ENCODE results near the gene ADTRP. TPM values are rescaled to one million over a fixed set of nuclear protein-coding genes. Genes with fewer than 3 reads are reported as not detected.
"Not testable (repeated sequence)": the region's sequence is repeated elsewhere in the genome, so short reads cannot be mapped to it uniquely, and the experiment has no call there.

ADTRP gene
- total and polyA plus RNA-seq, 2 donors (not counting 1 experiment from before 2014, with no cell fraction given): 0.18 to 1.2 TPM

GRCh38 chr6:11681357-11681756 lies 97.2 kb downstream of the ADTRP start:
- ATAC-seq (ENCODE audit: low read depth) (no peak), DNase-seq (no peak)
- H3K79me2 ChIP-seq (ENCODE audit: control insufficient read depth, insufficient read depth, low read length): no peaks in the 10 kb centered on the region
- H2AFZ ChIP-seq (ENCODE audit: insufficient read depth, low read depth, low read length, poor library complexity, severe bottlenecking): no peak overlapping the region
- Mint-ChIP-seq H3K4me3 (no peak overlapping the region), H3K4me1 (no peaks in the 10 kb centered on the region), H3K27me3 (peaks cover 11% of the 10 kb centered on the region), H3K27ac (no peak overlapping the region), H3K9me3 (ENCODE audit: insufficient read depth) (peaks cover 12% of the 10 kb centered on the region)
- H3K27ac ChIP-seq (ENCODE audit: low read length in 2 of 2): no peak overlapping the region
- no peaks in the 10 kb centered on the region for H3K27me3 ChIP-seq (replicated peaks in 1 of 4; ENCODE audit: control extremely low read depth in 1 of 4, control insufficient read depth in 3 of 4, insufficient read depth in 4 of 4, low read length in 3 of 4)
- peaks cover 3 to 8% (median 4%) of the 10 kb centered on the region in 3 donors for H3K9me3 ChIP-seq (ENCODE audit: control extremely low read depth in 1 of 3, control insufficient read depth in 2 of 3, insufficient read depth in 1 of 3, low read length in 2 of 3)
- H3K4me3 ChIP-seq (ENCODE audit: control extremely low read depth in 1 of 5, extremely low read depth in 1 of 5, insufficient read depth in 1 of 5, low read depth in 2 of 5, low read length in 4 of 5): no peak overlapping the region
- intact Hi-C loops (cut with micrococcal nuclease): no loop called here
- 100% methylated on average over 1 of the region's 1 CpG for WGBS (ENCODE audit: insufficient coverage)
- H3K9ac ChIP-seq (ENCODE audit: low read length): no peak overlapping the region
- ChIA-PET CTCF (no interaction called here), POLR2A (no interaction called here)
- no peaks in the 10 kb centered on the region for H4K20me1 ChIP-seq (ENCODE audit: control insufficient read depth, insufficient read depth, low read length, poor library complexity, severe bottlenecking)
- TF ChIP-seq EZH2 (IDR thresholded peaks at IDR 0.05; ENCODE audit: borderline replicate concordance, insufficient read depth, low read depth, low read length, poor library complexity, severe bottlenecking) (no peak), CTCF (IDR thresholded peaks at IDR 0.05) (no peak)
- no peak overlapping the region for H3K4me2 ChIP-seq (replicated peaks; ENCODE audit: low read depth, low read length, poor library complexity, severe bottlenecking)
- no peaks in the 10 kb centered on the region for H3K4me1 ChIP-seq (ENCODE audit: control insufficient read depth in 2 of 2, insufficient read depth in 2 of 2, low read length in 2 of 2)
- no peaks in the 10 kb centered on the region for H3K36me3 ChIP-seq (replicated peaks in 1 of 2; ENCODE audit: control extremely low read depth in 1 of 2, control insufficient read depth in 1 of 2, extremely low read depth in 1 of 2, insufficient read depth in 2 of 2, low read length in 1 of 2)

- ATAC-seq (ENCODE audit: low read depth); intact Hi-C loops (cut with micrococcal nuclease); H3K4me2 ChIP-seq (replicated peaks; ENCODE audit: low read depth, low read length, poor library complexity, severe bottlenecking); H3K9ac ChIP-seq (ENCODE audit: low read length); H2AFZ ChIP-seq (ENCODE audit: insufficient read depth, low read depth, low read length, poor library complexity, severe bottlenecking); POLR2A ChIA-PET; H3K9me3 ChIP-seq (ENCODE audit: control extremely low read depth in 1 of 3, control insufficient read depth in 2 of 3, insufficient read depth in 1 of 3, low read length in 2 of 3); H3K27me3 ChIP-seq (replicated peaks in 1 of 4; ENCODE audit: control extremely low read depth in 1 of 4, control insufficient read depth in 3 of 4, insufficient read depth in 4 of 4, low read length in 3 of 4); H3K36me3 ChIP-seq (replicated peaks in 1 of 2; ENCODE audit: control extremely low read depth in 1 of 2, control insufficient read depth in 1 of 2, extremely low read depth in 1 of 2, insufficient read depth in 2 of 2, low read length in 1 of 2); H3K4me3 Mint-ChIP-seq; H3K4me1 Mint-ChIP-seq; H3K4me3 ChIP-seq (ENCODE audit: control extremely low read depth in 1 of 5, extremely low read depth in 1 of 5, insufficient read depth in 1 of 5, low read depth in 2 of 5, low read length in 4 of 5); H3K27ac Mint-ChIP-seq; H3K79me2 ChIP-seq (ENCODE audit: control insufficient read depth, insufficient read depth, low read length); H3K4me1 ChIP-seq (ENCODE audit: control insufficient read depth in 2 of 2, insufficient read depth in 2 of 2, low read length in 2 of 2); H4K20me1 ChIP-seq (ENCODE audit: control insufficient read depth, insufficient read depth, low read length, poor library complexity, severe bottlenecking); DNase-seq; CTCF ChIA-PET; H3K27ac ChIP-seq (ENCODE audit: low read length in 2 of 2): not testable (repeated sequence)
- WGBS (ENCODE audit: insufficient coverage): no CpG with 5 or more reads among the region's 7 CpGs
- Mint-ChIP-seq H3K27me3 (peaks cover 12% of the 10 kb centered on the region), H3K9me3 (ENCODE audit: insufficient read depth) (peaks cover 12% of the 10 kb centered on the region)
These were observed 98.1 kb downstream of the ADTRP start for GRCh38 chr6:11680479-11680878.

Data from B cell (primary cell).